Progenitor cell of endocrine pancreas (in vitro differentiated cells): ENCODE data around the gene SLK. TPM values are rescaled to one million over a fixed set of nuclear protein-coding genes. Genes with fewer than 3 reads are reported as not detected.

Experiments
- DNase-seq: peaks from one replicate; pipeline ENCODE4 v3.0.0; 2021; ENCODE audit warnings: low spot score; ENCODE audit not compliant: unreplicated experiment
- H3K27ac Mint-ChIP-seq: 2 replicates; pipeline ENCODE4 v1.8.0; 2021; ENCODE audit warnings: mild to moderate bottlenecking, moderate library complexity, mixed read lengths
- H3K27me3 Mint-ChIP-seq: 2 replicates; pipeline ENCODE4 v1.8.0; 2021; ENCODE audit warnings: mixed read lengths
- H3K36me3 Mint-ChIP-seq: 2 replicates; pipeline ENCODE4 v1.8.0; 2022; ENCODE audit warnings: mixed read lengths; ENCODE audit not compliant: insufficient read depth
- H3K4me1 Mint-ChIP-seq: 2 replicates; pipeline ENCODE4 v1.8.0; 2021; ENCODE audit warnings: low read depth, mixed read lengths
- H3K4me3 Mint-ChIP-seq: 2 replicates; pipeline ENCODE4 v1.8.0; 2021; ENCODE audit warnings: low read depth, mild to moderate bottlenecking, moderate library complexity, mixed read lengths
- H3K9me3 Mint-ChIP-seq: 2 replicates; pipeline ENCODE4 v1.8.0; 2021; ENCODE audit warnings: low read depth, mixed read lengths
- total RNA-seq: library from RNA; stranded (reverse); gene quantifications from 2 replicates; pipeline ENCODE4 v1.2.1, GENCODE V29; 2021
- TF ChIP-seq, protein P1 (sequence below): fragments of 200-600 bp; sonication (generic); IDR thresholded peaks from one replicate; pipeline ENCODE4 v1.5.0; 2021; ENCODE audit warnings: antibody characterized with exemption, mild to moderate bottlenecking; ENCODE audit not compliant: unreplicated experiment

Gene SLK
- total RNA-seq, 1 donor from 2014 or later = 29.8 TPM

DNA sequence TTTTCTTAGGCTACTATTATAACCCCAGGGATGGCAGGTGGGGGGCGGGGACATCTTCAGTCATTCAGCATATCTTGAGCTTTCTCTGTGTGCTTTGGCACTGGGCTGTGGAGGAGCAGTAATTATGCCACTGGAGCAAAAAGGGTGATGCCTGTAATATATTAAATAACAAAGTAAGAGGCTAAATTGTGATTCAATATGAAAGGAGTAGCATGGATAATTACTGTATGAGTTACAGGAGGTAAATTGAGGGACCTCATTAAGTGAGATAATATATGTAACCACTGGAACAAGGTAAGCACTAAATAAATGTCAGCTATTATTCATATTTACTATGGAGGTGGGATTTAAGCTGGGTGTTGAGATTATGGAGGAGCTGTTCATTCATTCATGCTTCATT, 45.7 kb upstream of the SLK start:
- H3K27me3 Mint-ChIP-seq = no peaks in the 10 kb centered on the region
- no peak overlapping the region for H3K27ac Mint-ChIP-seq
- no peak overlapping the region for H3K4me3 Mint-ChIP-seq
- H3K9me3 Mint-ChIP-seq = no peaks in the 10 kb centered on the region
- no peak for DNase-seq
- TF ChIP-seq, protein P1, sequence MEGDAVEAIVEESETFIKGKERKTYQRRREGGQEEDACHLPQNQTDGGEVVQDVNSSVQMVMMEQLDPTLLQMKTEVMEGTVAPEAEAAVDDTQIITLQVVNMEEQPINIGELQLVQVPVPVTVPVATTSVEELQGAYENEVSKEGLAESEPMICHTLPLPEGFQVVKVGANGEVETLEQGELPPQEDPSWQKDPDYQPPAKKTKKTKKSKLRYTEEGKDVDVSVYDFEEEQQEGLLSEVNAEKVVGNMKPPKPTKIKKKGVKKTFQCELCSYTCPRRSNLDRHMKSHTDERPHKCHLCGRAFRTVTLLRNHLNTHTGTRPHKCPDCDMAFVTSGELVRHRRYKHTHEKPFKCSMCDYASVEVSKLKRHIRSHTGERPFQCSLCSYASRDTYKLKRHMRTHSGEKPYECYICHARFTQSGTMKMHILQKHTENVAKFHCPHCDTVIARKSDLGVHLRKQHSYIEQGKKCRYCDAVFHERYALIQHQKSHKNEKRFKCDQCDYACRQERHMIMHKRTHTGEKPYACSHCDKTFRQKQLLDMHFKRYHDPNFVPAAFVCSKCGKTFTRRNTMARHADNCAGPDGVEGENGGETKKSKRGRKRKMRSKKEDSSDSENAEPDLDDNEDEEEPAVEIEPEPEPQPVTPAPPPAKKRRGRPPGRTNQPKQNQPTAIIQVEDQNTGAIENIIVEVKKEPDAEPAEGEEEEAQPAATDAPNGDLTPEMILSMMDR = no peak
- peaks cover 19% of the 10 kb centered on the region for H3K4me1 Mint-ChIP-seq
- H3K36me3 Mint-ChIP-seq = no peaks in the 10 kb centered on the region

DNA sequence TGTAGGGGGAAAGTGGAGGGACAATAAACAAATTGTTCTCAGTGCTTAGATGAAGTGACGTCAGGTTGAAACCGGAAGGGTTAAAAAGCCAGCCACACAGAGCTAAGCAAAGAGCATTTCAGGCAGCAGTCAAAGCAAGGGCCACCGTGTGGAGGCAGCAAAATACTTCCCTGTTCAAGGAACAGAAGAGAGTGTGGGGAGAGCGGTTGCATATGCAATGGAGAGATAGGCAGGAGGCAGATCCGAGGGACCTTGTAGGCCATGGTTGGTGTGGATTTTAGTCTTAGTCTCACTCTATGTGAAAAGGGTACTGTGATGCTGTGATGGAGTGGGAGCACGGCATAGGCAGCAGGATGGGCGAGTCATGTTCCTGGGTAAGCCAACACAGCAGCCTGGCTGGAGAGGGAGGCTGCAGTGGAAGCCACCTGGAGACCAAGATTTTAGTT, 45.2 kb upstream of the SLK start:
- H3K27ac Mint-ChIP-seq = no peak overlapping the region
- no peaks in the 10 kb centered on the region for H3K27me3 Mint-ChIP-seq
- H3K9me3 Mint-ChIP-seq = no peaks in the 10 kb centered on the region
- H3K4me1 Mint-ChIP-seq = peaks cover 19% of the 10 kb centered on the region
- H3K4me3 Mint-ChIP-seq = no peak overlapping the region
- DNase-seq = no peak
- no peaks in the 10 kb centered on the region for H3K36me3 Mint-ChIP-seq
- TF ChIP-seq, protein P1 = peak; percentile 11

DNA sequence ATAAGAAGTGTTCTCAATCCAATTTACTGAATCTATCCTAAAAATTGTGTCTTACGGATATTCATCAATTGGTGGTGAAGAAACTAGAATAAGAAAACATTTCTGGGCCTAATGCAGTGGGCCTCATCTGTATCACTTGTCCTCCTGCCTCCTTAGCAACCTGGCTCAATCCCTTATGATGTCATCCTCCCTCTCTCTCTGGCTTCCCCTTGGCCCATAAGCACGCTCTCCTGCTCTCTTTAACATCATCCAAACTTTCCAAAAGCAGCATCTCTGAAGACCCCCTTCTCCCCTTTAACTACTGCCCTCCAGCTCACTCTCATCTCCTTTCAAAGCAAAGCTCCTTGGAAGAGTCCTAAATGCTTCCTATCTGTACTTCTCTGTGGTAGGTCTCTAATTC, 44.3 kb upstream of the SLK start:
- DNase-seq = no peak
- TF ChIP-seq, protein P1 = no peak
- Mint-ChIP-seq H3K27me3 (no peaks in the 10 kb centered on the region), H3K9me3 (no peaks in the 10 kb centered on the region), H3K36me3 (no peaks in the 10 kb centered on the region), H3K4me3 (no peak overlapping the region), H3K4me1 (peaks cover 10% of the 10 kb centered on the region), H3K27ac (no peak overlapping the region)

DNA sequence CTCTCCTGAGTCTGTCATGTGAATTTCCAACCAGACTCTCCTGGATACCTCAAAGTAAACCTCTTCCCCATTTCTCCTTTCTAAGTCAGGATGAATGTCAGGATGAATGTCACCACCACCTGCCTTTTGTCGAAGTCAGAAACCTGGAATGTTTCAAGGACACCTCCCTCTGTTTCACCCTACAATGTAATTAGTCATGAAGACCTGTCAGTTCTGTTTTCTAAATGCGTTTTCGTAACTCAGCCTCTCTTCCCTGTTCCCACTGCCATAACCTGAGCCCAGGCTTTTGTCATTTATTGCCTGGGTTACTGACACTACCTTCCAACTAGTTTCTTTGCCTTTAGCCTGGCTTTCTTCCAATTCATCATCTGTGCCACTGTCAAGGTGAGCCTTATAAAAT, 43.4 kb upstream of the SLK start:
- TF ChIP-seq, protein P1 = no peak
- H3K27ac Mint-ChIP-seq = no peak overlapping the region
- peaks cover 8% of the 10 kb centered on the region for H3K4me1 Mint-ChIP-seq
- no peak overlapping the region for H3K4me3 Mint-ChIP-seq
- H3K9me3 Mint-ChIP-seq = no peaks in the 10 kb centered on the region
- no peak for DNase-seq
- H3K36me3 Mint-ChIP-seq = no peaks in the 10 kb centered on the region
- H3K27me3 Mint-ChIP-seq = no peaks in the 10 kb centered on the region

DNA sequence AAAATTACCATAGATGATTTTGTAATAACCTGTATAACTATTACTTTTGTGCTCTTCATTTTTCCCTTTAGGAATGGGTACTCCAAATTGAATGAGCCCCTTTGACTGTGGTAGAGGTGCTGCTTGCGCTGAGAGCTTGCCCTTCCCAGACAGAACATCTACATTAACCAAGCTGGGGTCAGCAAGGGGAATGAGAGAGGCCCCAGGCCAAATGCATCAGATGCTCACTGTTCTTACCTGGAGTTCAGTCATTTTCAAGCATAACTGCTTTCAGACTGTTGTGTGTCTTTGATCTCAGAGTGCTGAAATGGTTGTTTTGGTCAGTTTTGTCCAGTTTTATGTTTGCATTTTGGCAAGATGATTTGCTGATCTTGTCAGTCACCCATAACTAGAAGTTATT, 41.3 kb upstream of the SLK start:
- no peak for DNase-seq
- Mint-ChIP-seq H3K27ac (no peak overlapping the region), H3K36me3 (no peaks in the 10 kb centered on the region), H3K9me3 (no peaks in the 10 kb centered on the region), H3K27me3 (no peaks in the 10 kb centered on the region), H3K4me1 (peaks cover 17% of the 10 kb centered on the region), H3K4me3 (no peak overlapping the region)
- TF ChIP-seq, protein P1 = no peak
